GM21737 (cell line): Measurements from ENCODE around the gene MFSD2B.

ENCODE experiments used
- ATAC-seq: cut with Tn5 transposase; IDR thresholded peaks from one replicate; pipeline ENCODE4 v1.9.1; 2021; ENCODE audit warnings: mild to moderate bottlenecking, moderate library complexity; ENCODE audit not compliant: unreplicated experiment

Gene MFSD2B

DNA sequence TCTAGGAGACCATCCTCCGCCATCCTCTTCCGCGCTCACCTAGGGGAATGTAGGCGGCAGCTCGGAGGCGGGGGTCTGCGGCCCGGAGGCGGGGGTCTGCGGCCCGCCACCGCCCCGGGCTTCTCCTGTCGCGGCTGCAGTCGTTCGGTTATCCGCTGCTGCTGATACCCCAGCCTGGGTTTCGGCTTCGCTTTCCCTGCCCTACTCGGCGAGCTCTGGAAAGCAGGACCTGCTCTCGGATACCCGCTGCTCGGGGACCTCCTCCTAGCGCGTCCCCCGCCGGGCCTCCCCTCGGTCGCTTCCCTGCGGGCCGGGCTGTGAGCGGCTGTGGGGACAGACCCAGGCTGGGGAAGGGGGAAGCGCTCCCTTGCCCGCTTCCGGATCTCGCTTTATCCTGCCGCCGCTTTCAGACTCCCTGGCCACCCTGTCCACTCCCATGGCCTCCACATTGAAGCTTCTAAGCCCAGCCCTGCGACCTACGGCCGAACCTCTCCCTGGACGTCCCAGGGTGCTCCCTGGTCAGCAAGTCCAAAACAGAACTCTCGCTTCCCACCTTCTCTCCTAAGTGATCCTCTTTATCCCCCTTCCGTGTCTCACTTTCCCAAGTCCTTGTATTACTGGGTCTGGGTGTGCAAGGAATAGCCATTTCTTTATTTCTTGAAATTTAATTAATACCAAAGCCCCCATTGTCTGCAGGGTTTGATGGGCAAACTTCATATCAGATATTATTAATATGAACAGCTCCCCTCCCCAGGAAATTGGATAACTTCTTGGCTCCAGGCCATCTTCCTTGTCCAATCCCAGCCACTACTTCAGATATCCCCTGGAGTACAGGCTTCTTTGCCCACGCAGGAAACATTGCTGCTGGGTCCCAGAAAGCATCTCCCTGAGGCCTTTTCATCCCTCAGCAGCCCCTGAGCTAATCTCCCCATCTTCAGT, 40.4 kb downstream of the MFSD2B start:
- no peak for ATAC-seq

GRCh38 chr2:24051833-24052232, 41.9 kb downstream of the MFSD2B start:
- no peak for ATAC-seq

DNA sequence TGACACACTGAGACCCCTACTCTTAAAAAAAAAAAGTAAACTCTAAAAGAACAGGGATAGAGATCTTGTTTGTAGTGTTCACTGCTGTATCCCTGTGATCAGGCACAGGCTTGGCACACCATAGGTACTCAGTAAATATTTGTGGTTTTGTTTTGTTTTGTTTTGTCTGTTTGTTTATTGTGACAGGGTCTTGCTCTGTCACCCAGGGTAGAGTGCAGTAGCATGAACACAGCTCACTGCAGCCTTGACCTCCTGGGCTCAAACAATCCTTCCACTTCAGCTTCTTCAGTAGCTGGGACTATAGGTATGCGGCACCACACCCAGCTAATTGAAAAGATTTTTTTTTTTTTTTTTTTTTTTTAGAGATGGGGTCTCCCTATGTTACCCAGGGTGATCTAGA, 43.1 kb downstream of the MFSD2B start:
- ATAC-seq, result no peak

DNA sequence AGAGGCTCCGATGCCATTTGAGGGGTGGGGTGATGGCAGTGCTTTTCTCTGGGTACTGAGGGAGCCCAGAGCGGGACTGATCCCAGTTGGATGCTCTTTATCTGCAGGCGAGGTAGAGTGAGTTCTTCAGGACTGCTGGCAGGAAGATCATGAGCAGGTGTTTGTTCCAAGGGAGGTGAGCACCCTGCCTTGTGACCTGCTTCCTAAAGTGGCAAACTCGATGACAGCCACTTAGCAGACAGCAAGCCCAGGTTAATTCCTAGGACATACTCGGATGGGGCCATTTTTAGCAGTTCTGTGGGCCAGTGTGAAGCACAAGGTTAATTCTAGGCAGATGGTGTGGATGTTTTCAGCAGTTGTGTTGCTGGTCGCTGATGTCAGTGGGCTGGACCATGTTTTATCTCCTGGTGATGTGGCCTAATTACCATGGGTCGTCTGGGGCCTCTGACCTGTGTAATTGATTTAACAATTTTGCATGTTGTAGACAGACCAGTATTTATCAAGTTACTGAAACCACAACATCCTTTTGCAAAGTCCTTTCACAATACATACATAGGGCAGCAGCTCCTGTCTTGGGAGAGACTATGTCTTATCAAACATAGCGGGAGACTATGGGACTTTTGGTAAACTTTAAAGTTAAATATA, 44.6 kb downstream of the MFSD2B start:
- ATAC-seq, result no peak

- no peak for ATAC-seq
These were observed 45.9 kb downstream of the MFSD2B start for GRCh38 chr2:24055750-24056149.

DNA sequence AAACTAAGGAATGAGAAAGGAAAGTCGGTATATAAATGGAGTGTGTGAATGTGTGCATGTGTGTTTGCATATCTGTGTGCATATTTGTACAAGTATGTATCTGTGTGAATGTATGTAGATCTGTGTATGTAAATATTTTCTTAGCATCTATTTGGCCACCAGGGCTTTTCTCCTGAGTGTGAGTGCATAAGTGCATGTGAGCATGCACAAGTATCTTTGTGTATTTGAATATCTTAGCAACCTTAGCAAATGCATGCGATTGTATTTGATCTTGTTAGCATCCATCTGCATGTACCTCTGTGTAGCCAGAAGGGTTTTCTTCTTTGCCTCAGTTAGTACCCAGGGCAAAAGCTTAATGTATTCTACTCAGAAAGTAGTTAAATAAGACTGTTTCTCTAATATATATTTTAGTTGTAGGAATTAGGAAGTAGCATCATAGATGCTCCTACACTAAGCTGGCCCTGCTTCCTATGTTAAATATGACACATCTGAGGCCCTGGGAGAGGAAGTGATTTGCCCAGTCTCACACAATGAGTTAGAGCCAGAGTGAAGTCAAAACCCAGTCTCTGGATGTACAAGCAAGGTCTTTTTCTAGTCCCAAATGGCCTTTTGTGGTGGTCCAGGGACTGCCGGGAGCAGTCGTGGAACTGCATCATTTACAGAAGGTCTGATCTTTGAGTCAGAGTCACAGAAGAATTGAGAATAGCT, 48.8 kb downstream of the MFSD2B start:
- no peak for ATAC-seq

GRCh38 chr2:24065341-24065740, 55.5 kb downstream of the MFSD2B start:
- ATAC-seq, result no peak

DNA sequence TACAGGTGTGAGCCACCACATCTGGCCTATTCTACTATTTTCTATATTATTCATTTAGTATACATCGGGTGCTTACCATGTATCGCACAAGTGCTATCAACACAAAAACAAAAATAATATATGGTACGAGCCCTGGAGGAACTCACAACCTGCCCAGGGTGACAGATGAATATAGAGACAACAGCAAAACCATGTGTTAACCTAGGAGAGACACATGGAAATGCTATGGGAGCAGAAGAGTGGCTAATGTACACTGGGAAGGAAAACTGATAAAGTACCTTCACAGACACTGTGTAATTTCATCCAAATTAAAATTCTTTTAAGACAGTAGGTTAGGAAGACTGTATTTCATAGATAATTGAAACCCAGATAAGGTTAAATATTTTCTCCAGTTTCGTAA, 62.4 kb downstream of the MFSD2B start:
- ATAC-seq, result no peak

DNA sequence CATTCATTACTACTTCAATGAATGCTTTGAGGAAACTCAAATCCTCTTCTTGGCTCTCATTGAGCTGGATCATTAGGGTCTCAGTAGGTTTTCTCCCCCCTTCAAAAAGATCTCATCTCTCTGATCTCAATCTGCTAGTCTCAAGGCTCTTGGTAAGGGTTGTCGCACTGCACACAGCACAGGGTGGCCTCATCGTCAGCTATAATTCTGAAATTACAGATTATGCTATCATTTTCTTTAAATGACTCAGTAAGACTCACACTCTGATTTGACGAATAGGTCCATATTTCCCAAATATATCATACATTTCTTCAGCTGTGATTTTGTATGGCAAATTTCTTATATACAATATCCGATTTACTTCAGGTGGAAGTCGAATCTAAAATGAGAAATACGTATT, 63.9 kb downstream of the MFSD2B start:
- no peak for ATAC-seq

- ATAC-seq, result no peak
These were observed 65.4 kb downstream of the MFSD2B start for GRCh38 chr2:24075259-24075658.
